HCT116 (cell line): ENCODE results near the gene ARVCF. TPM values are rescaled to one million over a fixed set of nuclear protein-coding genes. Genes with fewer than 3 reads are reported as not detected.

Experiments
- ATAC-seq: fragments of 200-7000 bp; cut with Tn5 transposase; 2 replicates; pipeline ENCODE4 v1.9.1; 2020; ENCODE audit warnings: mild to moderate bottlenecking, moderate library complexity
- BruUV-seq: library from RNA; stranded (reverse); fragments of 400-500 nt; replicated peaks from 2 replicates; lab custom pipeline; 2021; lab: Mats Ljungman, UMichigan
- CTCF ChIA-PET: fragments of 300-600 bp; sonication (Branson Sonifier 250); formaldehyde crosslinking; loops from one replicate; lab custom pipeline; 2021; ENCODE audit warnings: antibody characterized with exemption; lab: Charles Lee
- POLR2A ChIA-PET: fragments of 300-600, 350-600 bp; sonication (Branson Sonifier 250); formaldehyde crosslinking; loops from one replicate; lab custom pipeline; 2021; ENCODE audit warnings: antibody characterized with exemption; lab: Charles Lee
- RAD21 ChIA-PET, 2 experiments: fragments of 300-600 bp; sonication (Branson Sonifier 250); formaldehyde crosslinking; loops; one replicate each; lab custom pipeline; 2023; ENCODE audit warnings: low total read pairs in 2 of 2; ENCODE audit not compliant: uncharacterized antibody in 2 of 2, unreplicated experiment in 2 of 2, low non-redundant PET in 1 of 2; lab: Charles Lee
- DNase-seq: peaks from one replicate; pipeline ENCODE4 v3.0.0-alpha.2; 2010; ENCODE audit warnings: low read depth, low spot score
- H2AFZ ChIP-seq: fragments of 200-600 bp; shearing (Covaris generic), sonication (generic); 2 replicates; pipeline ENCODE4 v1.6.1; 2017; ENCODE audit warnings: low read depth, mixed run types, mixed read lengths, antibody characterized with exemption, low read length; ENCODE audit not compliant: poor library complexity, severe bottlenecking
- H3K27ac ChIP-seq: 2 replicates; pipeline ENCODE4 v1.5.1; 2012; ENCODE audit warnings: low read depth, low read length
- H3K27me3 ChIP-seq: fragments of 200-600 bp; sonication (generic); 2 replicates; pipeline ENCODE4 v1.6.1; 2016; ENCODE audit warnings: mixed run types, low read length, mixed read lengths; ENCODE audit not compliant: insufficient read depth
- H3K36me3 ChIP-seq, 2 experiments: fragments of 200-500 bp in 1 of 2; fragments of 200-600 bp in 1 of 2; sonication (Bioruptor generic) in 1 of 2; sonication (generic) in 1 of 2; 2 replicates each; pipeline versions ENCODE4 v1.5.1 to v1.6.1; 2014 to 2016; ENCODE audit warnings: low read length in 2 of 2, inconsistent platforms in 1 of 2, mixed read lengths in 1 of 2, mixed run types in 1 of 2; ENCODE audit not compliant: insufficient read depth in 2 of 2, control insufficient read depth in 1 of 2
- H3K4me1 ChIP-seq, 2 experiments: fragments of 200-600 bp in 1 of 2; sonication (generic) in 1 of 2; 2 replicates each; pipeline versions ENCODE4 v1.5.1 to v1.6.1; 2012 to 2017; ENCODE audit warnings: low read length in 2 of 2, inconsistent platforms in 1 of 2, mild to moderate bottlenecking in 1 of 2, mixed read lengths in 1 of 2, mixed run types in 1 of 2, moderate library complexity in 1 of 2; ENCODE audit not compliant: insufficient read depth in 2 of 2, control insufficient read depth in 1 of 2
- H3K4me2 ChIP-seq: fragments of 200-600 bp; sonication (generic); 2 replicates; pipeline ENCODE4 v1.6.1; 2017; ENCODE audit warnings: mixed run types, low read length, mixed read lengths
- H3K4me3 ChIP-seq, 2 experiments: fragments of 200-600 bp in 1 of 2; sonication (generic) in 1 of 2; replicated peaks in 1 of 2; 2 replicates each; pipeline ENCODE4 v1.5.1; 2011 to 2016; ENCODE audit warnings: low read length in 2 of 2, control low read depth in 1 of 2, low read depth in 1 of 2, mild to moderate bottlenecking in 1 of 2, mixed read lengths in 1 of 2, mixed run types in 1 of 2
- H3K79me2 ChIP-seq: fragments of 200-600 bp; sonication (generic); 2 replicates; pipeline ENCODE4 v1.6.1; 2017; ENCODE audit warnings: mild to moderate bottlenecking, mixed run types, low read length, moderate library complexity, mixed read lengths; ENCODE audit not compliant: insufficient read depth
- H3K9ac ChIP-seq: fragments of 200-600 bp; sonication (generic); 2 replicates; pipeline ENCODE4 v1.6.1; 2016; ENCODE audit warnings: low read length, mixed read lengths
- H3K9me2 ChIP-seq: fragments of 200-600 bp; sonication (generic), shearing (Covaris generic); 2 replicates; pipeline ENCODE4 v1.6.1; 2017; ENCODE audit warnings: mixed run types, mild to moderate bottlenecking, moderate library complexity; ENCODE audit not compliant: insufficient read depth
- H3K9me3 ChIP-seq, 2 experiments: fragments of 200-500 bp in 1 of 2; fragments of 200-600 bp in 1 of 2; sonication (Bioruptor generic) in 1 of 2; sonication (generic) in 1 of 2; 2 replicates each; pipeline ENCODE4 v1.6.1; 2014 to 2017; ENCODE audit warnings: low read length in 2 of 2, mixed read lengths in 2 of 2, inconsistent platforms in 1 of 2, low read depth in 1 of 2, mild to moderate bottlenecking in 1 of 2, mixed run types in 1 of 2, moderate library complexity in 1 of 2; ENCODE audit not compliant: control insufficient read depth in 1 of 2, insufficient read depth in 1 of 2
- H4K20me1 ChIP-seq: fragments of 200-600 bp; sonication (generic), shearing (Covaris generic); 2 replicates; pipeline ENCODE4 v1.6.1; 2017; ENCODE audit warnings: mixed run types, mild to moderate bottlenecking, moderate library complexity; ENCODE audit not compliant: insufficient read depth
- ATF3 ChIP-seq: IDR thresholded peaks from 2 replicates; pipeline ENCODE4 v1.6.1; 2012
- CBX3 ChIP-seq: IDR thresholded peaks from 2 replicates; pipeline ENCODE4 v1.6.1; 2012; ENCODE audit warnings: low read depth
- CEBPB ChIP-seq: IDR thresholded peaks from 2 replicates; pipeline ENCODE4 v1.6.1; 2012; ENCODE audit warnings: low read depth
- EGR1 ChIP-seq: IDR thresholded peaks from 2 replicates; pipeline ENCODE4 v1.6.1; 2012; ENCODE audit warnings: low read depth
- ELF1 ChIP-seq: IDR thresholded peaks from 2 replicates; pipeline ENCODE4 v1.6.1; 2012; ENCODE audit warnings: low read depth, borderline replicate concordance
- EZH2 ChIP-seq: fragments of 200-600 bp; sonication (generic); IDR thresholded peaks from 2 replicates; pipeline ENCODE4 v1.6.1; 2017; ENCODE audit warnings: antibody characterized with exemption, mixed run types
- EZH2phosphoT487 ChIP-seq: fragments of 200-600 bp; IDR thresholded peaks from 2 replicates; pipeline ENCODE4 v1.6.1; 2018; ENCODE audit warnings: antibody characterized with exemption, borderline replicate concordance
- FOSL1 ChIP-seq: IDR thresholded peaks from 2 replicates; pipeline ENCODE4 v1.6.1; 2012; ENCODE audit warnings: low read depth
- JUND ChIP-seq: IDR thresholded peaks from 2 replicates; pipeline ENCODE4 v1.6.1; 2012
- MAX ChIP-seq: IDR thresholded peaks from 2 replicates; pipeline ENCODE4 v1.6.1; 2012
- POLR2A ChIP-seq: IDR thresholded peaks from 2 replicates; pipeline ENCODE4 v1.7.0; 2011; ENCODE audit warnings: borderline replicate concordance; ENCODE audit not compliant: insufficient read depth, insufficient read length; ENCODE audit errors: extremely low read depth
- POLR2AphosphoS5 ChIP-seq: IDR thresholded peaks from 2 replicates; pipeline ENCODE4 v1.6.1; 2011; ENCODE audit warnings: mild to moderate bottlenecking, low read depth, low read length, moderate library complexity
- REST ChIP-seq: IDR thresholded peaks from 2 replicates; pipeline ENCODE4 v1.6.1; 2012; ENCODE audit warnings: low read depth
- SIN3A ChIP-seq: IDR thresholded peaks from 2 replicates; pipeline ENCODE4 v1.6.1; 2012; ENCODE audit warnings: low read depth
- SP1 ChIP-seq: IDR thresholded peaks from 2 replicates; pipeline ENCODE4 v1.6.1; 2012; ENCODE audit warnings: low read depth
- SRF ChIP-seq: IDR thresholded peaks from 2 replicates; pipeline ENCODE4 v1.6.1; 2012; ENCODE audit warnings: low read depth
- TCF7L2 ChIP-seq: IDR thresholded peaks from 2 replicates; pipeline ENCODE4 v1.7.0; 2011; ENCODE audit warnings: borderline replicate concordance, inconsistent platforms; ENCODE audit not compliant: insufficient read depth, insufficient read length; ENCODE audit errors: extremely low read depth
- YY1 ChIP-seq: IDR thresholded peaks from 2 replicates; pipeline ENCODE4 v1.6.1; 2011; ENCODE audit warnings: low read length, low read depth, moderate library complexity, mild to moderate bottlenecking; ENCODE audit not compliant: insufficient replicate concordance; ENCODE audit errors: extremely low read depth
- ZBTB33 ChIP-seq: IDR thresholded peaks from 2 replicates; pipeline ENCODE4 v1.6.1; 2011; ENCODE audit warnings: mild to moderate bottlenecking, low read length, moderate library complexity; ENCODE audit not compliant: insufficient replicate concordance; ENCODE audit errors: extremely low read depth
- intact Hi-C: fragments of 100-400 bp; cut with micrococcal nuclease; formaldehyde crosslinking; loops from 2 replicates; pipeline ENCODE4 v1.10.0; 2022
- total RNA-seq: library from RNA; stranded (reverse); gene quantifications from one replicate; pipeline ENCODE4 v1.2.1, GENCODE V29; 2021; ENCODE audit not compliant: unreplicated experiment

ARVCF gene
- total RNA-seq, 1 experiment from 2014 or later, result 42.8 TPM

- H3K4me1 ChIP-seq, result no peaks in the 10 kb centered on the region
- no peak overlapping the region for H3K9ac ChIP-seq
- no peaks in the 10 kb centered on the region for H3K27me3 ChIP-seq
- TF ChIP-seq CEBPB (no peak), REST (no peak), JUND (no peak), SIN3A (no peak), ELF1 (no peak), POLR2AphosphoS5 (no peak), MAX (no peak), ZBTB33 (no peak), TCF7L2 (no peak), SP1 (no peak), SRF (no peak), EGR1 (no peak), FOSL1 (no peak), EZH2 (no peak), ATF3 (no peak), CBX3 (no peak), EZH2phosphoT487 (no peak), POLR2A (no peak), YY1 (no peak)
- TF ChIP-seq, all 23 proteins: peak for 0
- H3K36me3 ChIP-seq, result peaks cover 0 to 3% of the 10 kb centered on the region in 2 experiments; a peak in 2 of 4 replicates
- ChIA-PET POLR2A (no interaction called here), CTCF (no interaction called here), RAD21 (no interaction called here)
- BruUV-seq, result no TSS peak
- ATAC-seq, result no peak
- no peaks in the 10 kb centered on the region for H3K9me3 ChIP-seq
- no peaks in the 10 kb centered on the region for H3K79me2 ChIP-seq
- intact Hi-C loops, result no loop called here
- DNase-seq, result no peak
- no peaks in the 10 kb centered on the region for H3K9me2 ChIP-seq
- no peak overlapping the region for H3K4me2 ChIP-seq
- H3K4me3 ChIP-seq, result no peak overlapping the region
- H3K27ac ChIP-seq, result no peak overlapping the region
- no peaks in the 10 kb centered on the region for H4K20me1 ChIP-seq
- no peak overlapping the region for H2AFZ ChIP-seq
Measured at GRCh38 chr22:20055654-20056053, 39.0 kb upstream of the ARVCF start.
